Stimulated activated CD8-positive, alpha-beta memory T cell treated with anti-CD3 and anti-CD28 coated beads, Interleukin-2, amount 100 ng/mL, for 48 hours (primary cell): ENCODE measurements around the gene EHD3.

Experiments
- DNase-seq, 2 donors: peaks; one replicate each; pipeline ENCODE4 v3.0.0-alpha.2; 2020; ENCODE audit warnings: low read depth in 2 of 2

The EHD3 gene

DNA sequence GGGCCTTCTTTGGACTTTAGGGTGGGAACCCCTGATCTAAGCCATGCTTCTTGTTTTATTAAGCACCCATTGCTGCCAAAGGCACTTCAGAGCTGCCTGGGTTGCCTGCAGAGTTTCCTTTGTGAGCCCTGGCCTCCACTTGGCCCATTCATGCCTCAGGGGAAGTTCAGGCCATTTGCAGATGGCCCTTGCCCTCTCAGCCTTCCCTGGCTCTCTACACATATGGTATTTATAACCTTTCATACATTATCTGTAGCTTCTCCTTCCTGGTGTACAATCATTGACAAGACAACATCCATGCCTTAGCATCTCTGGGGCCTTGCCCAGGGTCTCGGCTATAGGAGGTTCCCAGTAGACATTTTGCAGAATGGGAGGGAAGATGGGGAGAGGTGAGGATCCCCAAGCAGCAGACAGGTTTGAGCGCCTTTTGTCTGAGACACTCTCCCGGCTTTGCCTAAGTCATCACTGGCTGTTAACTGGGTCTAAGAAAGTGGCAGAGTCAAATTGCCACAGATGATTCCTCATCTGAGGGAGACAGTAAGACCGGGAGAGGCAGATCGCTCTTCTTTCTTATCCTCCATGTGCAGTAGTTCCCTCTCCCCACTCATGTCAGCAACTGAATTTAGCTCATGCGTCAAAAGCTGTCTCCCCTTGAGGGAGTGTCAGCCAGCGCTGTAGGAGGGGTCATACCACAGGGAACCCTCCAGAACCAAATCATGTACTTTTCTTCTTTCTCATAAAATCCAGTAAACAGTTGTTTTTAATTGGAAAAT, 2.7 kb downstream of the EHD3 start:
- no peak for DNase-seq

DNA sequence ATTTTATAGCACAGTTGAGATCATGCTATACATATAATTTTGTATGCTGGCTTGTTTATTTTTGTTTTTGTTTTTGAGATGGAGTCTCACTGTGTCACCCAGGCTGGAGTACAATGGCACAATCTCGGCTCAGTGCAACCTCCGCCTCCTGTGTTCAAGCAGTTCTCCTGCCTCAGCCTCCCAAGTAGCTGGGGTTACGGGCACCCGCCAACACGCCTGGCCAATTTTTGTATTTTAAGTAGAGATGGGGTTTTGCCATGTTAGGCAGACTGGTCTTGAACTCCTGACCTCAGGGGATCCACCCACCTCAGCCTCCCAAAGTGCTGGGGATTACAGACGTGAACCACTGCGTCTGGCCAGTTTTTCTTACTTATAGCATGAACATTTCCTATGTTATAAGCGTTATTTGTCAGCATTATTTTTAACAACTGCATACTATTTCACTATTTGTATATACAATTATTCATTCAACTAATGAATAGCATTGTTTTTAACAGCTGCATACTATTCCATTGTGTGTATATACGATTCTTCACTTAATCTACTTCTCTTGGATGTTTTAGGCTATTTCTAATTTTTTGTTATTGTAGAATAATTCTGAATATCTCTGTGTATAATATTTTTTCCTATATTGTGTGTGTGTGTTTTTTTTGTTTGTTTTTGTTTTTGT, 3.5 kb downstream of the EHD3 start:
- DNase-seq, result no peak

DNA sequence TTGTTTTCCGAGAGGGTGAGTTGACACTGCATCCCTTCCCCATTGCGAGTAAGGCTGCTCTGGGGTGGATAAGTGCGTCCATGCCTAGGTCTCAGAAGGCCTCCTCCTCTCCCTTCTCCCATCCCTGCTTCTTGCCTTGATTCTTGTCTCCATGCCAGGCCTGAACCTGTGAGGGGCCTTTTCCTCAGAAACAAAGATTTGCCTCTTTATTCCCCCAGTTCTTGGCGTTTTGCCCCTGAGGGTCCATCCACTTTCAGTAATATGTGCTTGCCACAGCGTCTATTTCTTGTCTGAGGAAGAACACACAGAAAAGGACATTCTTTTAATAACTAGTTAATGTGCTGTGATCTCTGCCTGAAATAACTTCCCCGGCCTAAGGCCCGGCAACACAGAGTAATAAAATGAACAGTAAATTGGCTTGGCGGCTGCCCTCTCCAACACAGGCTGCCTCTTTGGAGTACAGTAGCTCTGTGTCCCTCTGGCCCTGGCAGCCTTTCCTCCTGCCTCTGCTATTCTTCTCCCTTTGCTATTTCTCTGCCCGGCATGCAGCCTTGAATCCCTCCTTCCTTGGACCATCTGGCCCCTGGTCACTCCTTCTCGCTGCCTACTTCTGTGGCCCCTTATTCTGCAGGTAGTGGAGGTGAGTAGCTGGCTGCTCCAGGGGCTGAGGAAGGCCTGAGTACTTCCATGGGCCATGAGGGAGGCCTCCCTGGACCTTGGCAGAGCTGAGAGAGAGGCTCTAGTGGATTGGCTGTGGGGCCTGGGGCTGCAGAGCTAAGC, 4.4 kb downstream of the EHD3 start:
- DNase-seq, result no peak

DNA sequence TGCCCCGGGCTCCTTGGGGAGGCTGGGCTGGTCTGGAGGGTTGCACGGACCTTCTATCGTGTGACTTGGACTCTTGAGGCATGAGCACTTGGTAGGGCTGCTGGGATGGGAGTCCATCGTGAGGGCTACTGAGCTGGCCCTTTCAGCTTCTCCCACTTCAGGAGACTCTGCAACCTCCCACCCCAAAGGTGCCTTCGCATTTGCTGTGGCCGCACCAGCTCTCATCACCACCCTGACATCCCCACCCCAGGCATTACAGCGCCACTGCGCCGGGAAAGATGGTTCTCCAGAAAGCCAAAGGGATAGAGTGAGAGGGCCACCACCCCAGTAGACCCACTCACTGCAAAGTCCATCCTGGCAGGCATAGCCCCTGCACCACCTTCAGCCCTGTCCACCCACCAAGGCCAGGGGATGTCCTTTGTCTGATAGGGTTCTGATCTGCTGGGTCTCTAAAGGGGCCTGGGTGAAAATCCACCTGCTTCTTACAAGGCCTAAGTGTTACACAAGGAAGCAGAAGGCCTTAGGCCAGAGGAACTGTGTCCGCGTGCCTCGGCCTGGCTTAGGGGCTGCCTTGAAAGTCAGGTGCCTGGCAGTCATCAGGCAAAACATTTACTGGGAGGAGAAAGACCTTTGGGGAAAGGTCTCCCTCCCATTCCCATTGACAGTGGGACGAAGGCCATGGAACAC, 5.1 kb downstream of the EHD3 start:
- no peak for DNase-seq

DNA sequence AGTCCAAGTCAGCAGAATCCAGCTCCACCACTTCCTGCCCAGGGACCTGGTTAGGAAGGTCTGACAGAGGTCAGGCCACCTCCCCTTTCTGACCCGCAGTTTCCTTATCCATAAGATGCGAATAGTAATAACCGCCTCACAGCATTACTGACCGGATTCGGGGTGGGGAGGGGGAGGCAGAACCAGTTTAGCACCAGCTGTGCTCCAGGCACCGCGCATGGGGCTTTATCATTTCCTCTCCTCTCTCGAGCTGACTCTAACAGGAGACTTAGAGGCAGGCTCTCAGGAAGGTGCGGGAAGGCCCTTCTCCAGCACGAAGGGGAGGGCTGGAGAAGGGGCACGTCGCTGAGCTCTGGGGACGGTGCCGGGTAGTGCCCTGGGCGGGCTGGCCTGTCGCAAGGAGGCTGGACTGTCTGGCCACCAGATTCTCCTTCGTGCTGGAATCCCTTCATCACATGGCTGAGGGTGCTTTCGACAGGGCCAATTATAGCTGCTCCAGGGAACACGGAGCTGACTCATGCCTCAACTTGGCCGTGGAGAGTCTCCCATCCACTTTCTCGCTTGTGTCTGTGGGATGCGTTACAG, 5.7 kb downstream of the EHD3 start:
- DNase-seq, result no peak

DNA sequence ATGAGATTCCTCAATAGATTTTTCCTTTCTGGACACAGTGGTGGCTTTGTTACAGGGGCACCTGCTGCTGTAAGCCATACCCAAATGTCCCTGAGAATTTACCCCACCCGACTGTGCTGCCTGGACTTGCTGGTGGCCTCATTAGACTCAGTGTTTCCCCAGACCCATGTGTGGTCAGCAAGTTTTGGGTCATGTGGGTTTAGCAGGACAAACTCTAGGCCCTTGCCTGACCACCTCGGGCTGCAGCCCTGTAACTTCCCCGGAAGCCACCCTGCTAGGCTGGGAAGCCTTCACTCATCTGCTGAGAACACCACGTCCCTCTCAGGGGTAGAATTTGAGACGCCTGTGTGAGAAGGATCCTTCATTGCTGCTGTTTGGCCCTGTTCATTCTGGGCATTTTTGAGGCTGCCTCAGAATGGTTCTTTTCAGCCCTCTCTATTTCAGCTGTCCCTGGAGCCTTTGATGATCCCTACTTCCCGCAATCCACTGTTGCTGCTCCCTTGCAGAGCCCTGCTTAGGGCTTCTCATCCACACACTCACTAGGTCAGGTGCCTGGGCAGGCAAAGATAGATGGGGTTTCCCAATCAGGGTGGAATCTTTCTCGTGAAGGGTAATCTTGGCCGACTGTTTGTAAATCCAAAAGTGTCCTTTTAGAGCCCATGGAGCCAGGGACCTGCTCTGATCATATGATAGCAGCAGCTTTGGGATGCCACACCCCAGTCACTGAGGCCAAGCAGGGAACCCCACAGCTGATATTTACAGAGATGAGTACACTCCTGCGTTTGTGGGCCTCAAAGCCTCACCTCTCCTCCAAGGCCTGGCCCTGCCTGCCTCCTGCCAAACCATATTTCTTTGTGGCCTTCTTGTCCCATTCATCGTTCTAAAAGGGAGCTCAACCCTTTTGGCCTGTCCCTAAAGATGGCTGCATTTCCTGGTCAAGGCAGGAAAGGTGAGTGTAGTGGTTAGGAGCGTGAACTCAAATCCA, 6.7 kb downstream of the EHD3 start:
- no peak for DNase-seq

DNA sequence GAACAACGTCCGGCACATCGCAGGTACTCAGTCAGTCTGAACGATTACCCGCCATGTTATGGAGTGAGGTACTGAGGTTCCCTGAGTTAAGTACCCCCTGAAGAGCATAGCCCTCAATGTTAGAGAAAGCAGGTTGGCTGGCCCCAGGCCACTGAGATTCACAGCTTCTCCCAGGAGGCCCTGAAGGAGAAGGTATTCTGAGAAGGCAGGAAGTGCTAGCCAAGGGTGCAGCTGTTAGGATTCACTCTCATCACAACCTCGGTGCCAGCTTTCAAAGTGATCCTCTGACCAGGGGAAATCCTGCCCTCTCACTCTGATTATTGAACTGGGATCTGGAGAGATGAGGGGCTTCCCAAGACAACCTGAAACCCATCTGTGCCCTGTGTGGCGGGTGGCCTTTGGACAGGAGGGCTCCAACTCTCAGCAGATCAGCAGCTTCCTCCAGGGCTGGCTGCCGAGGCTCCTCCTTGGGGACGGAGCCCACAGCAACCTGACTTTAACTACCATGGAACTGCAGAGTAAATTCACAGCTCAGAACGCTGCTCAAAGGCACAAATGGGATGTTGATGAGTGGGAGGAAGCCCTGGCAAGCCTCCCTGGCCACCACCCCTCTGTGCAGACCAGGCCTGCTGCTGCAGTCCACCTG, 7.8 kb downstream of the EHD3 start:
- DNase-seq, result no peak

DNA sequence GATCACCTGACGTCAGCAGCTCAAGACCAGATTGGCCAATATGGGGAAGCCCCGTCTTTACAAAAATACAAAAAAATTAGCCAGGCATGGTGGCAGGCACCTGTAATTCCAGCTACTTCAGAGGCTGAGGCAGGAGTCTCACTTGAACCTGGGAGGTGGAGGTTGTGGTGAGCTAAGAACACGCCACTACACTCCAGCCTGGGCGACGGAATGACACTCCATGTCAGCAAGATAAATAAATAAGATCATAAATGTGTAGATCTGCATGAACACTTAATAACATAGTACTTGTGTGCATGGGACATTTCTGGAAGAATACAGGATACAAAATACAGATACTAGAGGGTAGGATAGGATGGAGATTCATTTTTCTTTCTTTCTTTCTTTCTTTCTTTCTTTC, 9.1 kb downstream of the EHD3 start:
- DNase-seq, result no peak

DNA sequence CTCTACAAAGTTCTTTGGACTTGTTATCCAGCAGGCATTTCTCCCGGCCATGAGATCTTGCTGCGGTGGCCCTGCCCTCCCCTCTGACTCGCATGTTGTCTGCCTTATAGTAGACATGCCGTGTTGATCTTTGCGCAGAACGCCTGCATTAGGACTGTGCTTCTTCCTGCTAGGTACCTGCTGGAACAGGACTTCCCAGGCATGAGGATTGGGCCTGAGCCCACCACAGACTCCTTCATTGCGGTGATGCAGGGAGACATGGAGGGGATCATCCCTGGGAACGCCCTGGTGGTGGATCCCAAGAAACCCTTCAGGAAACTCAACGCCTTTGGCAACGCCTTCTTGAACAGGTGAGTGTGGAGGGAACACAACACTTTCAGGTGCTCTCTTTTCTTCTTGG, 10.1 kb downstream of the EHD3 start:
- no peak for DNase-seq

DNA sequence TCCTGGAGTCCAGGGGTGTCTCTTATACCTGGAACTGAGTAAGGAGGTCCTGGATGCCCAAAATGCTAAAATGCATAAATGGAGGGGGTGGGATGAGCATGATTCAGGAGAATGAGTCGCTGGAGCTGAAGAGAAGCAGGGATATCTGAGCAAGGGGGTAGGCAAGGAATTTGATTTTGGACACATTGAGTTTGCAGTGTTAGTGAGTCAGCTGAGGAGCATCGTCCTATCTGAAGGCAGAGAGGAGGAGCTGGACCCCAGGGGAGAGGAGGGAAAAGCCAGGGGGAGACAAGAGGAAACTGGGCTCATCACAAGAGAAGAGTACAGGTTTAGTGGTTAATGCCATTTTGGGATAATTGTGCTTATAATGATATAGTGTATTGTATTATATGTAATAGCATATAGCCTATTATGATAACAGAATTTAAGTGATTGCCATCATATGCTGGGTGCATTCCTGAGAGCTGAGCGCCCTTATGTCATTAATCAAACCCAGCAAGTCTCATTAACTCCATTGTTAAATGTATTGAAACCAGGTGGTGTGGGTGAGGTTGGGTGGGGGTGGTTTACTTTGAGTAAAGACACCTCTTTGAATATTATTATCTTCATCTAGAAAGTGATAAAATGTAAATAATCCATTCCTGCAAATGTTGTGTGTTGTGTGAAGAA, 12.4 kb downstream of the EHD3 start:
- no peak for DNase-seq

DNA sequence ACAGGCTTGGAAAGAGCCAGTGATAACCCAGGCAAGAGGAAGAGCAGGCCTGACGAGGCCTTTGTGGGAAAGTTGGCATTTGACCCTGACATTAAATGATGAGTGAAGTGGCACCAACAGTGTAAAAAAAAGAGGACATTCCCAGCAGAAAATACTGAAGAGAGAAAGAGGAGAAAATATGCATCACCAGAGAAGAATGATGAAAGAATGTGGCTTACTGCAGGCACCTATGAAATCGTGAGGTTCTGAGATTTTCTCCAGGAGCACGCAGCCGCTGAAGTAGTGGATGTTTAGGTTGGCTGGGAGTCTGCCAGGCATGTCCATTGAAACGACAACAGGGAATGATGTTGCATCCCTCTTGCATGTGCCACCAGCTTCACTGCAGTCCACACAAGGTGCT, 13.8 kb downstream of the EHD3 start:
- no peak for DNase-seq

DNA sequence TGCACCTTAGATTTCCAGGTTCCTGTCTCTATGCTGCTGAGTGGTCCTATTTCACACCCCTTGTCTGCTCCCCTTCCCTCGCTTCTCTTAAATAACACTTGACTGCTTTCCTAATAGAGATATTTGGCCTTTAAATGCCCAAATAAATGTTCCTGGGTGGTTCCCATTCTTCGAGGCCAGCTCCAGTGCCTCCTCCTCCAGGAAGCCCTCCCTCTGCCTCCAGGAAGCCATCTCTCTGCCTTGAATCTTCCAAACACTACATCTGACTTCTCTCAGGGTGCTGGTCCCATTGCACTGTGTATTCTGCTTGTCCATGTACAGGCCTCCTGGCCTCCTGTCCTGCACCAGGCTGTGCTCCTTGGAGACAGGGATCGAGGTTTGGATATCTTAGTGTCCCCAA, 14.2 kb downstream of the EHD3 start:
- no peak for DNase-seq

DNA sequence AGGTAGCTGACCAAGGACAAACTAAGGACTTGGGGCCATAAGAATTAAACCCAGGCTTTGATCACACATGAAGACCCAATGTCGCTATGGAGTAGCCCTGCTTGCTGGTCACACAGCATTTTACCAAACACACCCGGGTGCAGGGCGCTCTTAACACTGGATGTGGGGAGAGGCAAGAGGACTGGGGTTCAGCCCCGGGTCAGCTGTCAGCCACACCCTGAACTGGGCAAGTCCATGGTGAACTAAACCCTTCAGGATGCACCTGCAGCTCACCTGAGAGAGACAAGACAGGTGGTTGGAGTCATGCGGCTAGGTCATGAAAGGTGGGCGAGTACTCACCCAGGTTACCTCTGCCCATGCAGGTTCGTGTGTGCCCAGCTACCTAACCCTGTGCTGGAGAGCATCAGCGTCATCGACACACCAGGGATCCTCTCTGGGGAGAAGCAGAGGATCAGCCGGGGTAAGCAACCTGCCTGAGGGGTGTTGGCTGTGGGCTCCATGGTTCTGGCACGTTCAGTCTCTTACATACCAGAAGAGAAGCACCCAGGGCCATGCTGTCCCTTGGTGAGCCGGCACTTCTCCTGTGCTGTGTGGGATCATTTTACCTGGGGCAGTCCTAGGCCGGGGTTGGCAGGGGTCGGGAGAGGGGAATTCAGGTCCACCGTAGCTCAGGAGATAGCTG, 15.2 kb downstream of the EHD3 start:
- no peak for DNase-seq

DNA sequence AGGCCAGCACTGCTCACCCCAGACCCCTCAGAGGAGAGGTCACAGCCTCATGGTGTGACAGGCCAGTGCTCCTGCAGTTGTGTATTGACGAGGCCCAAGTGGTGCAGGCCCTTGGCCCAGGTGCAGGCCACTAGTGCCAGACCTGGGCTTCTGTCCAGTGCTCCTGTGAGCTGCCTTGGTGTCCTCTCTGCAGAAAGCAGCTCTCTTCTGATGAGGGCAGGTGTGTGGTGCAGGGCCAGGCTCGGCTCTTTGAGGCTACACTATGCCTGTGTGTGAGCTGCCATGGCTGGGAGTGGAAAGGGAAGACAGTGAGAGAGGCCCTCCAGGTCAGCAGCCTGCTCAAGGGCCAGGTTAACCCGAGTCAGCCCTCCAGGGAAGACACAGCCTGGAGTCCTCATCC, 17.1 kb downstream of the EHD3 start:
- no peak for DNase-seq

DNA sequence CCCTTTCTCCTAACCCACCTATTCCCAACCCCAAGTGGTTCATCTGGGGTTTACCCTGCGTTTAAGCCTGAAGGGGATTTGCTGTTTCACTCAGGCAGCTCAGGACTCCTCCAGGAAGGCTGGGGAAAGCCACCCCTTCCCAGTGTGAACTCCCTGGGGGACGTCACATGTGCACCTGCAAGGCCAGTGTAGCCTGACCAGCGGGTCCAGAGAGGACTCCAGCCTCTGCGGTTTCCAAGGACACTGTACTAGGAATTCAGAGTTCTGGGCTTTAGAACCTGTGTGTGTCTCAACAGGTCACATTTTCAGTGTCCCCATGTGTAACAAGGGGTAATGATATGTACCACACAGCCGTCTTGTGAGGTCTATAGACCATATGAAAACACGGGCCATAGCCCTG, 17.9 kb downstream of the EHD3 start:
- no peak for DNase-seq

DNA sequence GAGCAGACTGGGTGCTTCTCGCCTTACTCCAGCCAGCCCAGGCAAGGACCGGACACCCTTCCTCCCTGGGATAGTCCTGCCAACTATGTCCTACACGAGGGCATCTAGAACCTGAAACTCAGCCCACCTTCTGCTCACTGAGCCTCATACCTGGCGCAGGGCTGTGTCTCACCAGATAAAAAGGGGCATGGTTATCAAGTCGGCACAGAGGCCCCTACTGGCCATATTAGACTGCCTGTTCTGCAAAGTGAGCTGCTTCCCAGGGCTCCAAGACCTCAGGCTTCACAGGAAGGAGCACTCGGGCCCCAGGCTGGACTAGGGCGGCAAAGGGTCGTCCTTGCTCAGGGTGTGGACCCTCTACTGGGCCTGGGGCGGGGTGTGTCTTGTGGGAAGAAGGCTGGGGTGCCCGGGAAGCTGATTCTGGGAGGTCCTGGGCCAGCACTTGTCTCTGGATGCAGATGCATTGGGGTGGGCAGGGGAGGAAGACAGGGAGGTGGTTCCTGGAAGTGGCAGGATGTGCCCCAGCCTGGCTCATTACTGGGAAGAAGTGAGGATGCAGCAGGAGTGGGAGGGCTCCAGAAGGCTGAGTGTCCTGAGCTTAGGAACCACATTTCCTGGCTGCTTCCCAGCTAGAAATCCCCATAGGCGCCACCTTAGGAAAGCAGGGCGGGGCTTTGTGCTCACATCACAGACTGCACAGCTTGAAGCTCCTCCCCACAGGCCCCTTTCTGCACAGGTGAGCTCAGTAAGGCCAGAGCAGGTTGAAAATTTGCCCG, 19.6 kb downstream of the EHD3 start:
- no peak for DNase-seq

DNA sequence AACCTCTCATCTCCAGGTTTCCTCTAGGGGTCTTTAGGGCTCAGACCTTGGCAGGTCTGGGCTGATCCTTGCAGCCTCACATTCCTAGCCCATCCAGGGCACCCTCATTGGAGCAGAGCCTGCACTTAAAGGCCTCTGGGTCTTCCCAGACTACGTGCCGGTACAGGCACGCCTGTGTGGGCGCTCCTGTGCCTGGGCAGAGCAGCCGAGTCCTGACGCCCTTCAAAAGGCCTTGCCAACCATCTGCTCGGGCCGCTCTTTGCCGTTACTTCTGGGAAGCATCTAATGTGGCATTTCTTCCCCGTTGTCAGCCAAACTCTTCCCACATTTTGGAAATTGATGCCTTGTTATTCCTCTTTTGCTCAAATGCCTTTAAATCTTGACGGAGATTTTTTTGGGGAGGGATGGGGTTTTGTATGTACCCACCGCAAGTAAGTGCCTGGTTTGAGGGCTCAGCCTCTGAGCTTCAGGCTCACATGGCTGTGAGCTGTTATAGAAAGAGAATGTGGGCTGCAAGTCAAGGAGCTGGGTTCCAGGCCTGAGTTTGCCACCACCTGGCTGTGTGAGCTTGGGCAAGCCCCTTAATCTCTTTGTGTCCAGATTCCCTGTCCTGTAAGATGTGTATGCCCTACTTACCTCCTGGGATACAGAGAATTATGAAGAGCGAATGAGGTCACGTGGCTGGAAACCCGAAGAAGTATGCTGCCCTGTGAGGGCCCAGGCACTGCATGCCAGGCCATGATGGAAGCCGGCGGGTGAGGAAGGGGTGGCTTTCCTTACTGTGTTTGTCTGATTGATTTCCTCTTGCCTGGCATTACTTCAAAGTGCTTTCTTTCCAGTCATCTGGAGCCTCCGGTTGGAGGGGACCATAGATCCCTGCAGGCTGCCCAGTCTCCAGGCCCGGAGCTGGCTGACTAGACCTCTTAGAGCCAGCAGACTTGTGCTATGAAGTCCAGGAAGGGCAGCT, 20.6 kb downstream of the EHD3 start:
- no peak for DNase-seq
